ENCODE data around the gene AGO3.

Gene AGO3

DNA sequence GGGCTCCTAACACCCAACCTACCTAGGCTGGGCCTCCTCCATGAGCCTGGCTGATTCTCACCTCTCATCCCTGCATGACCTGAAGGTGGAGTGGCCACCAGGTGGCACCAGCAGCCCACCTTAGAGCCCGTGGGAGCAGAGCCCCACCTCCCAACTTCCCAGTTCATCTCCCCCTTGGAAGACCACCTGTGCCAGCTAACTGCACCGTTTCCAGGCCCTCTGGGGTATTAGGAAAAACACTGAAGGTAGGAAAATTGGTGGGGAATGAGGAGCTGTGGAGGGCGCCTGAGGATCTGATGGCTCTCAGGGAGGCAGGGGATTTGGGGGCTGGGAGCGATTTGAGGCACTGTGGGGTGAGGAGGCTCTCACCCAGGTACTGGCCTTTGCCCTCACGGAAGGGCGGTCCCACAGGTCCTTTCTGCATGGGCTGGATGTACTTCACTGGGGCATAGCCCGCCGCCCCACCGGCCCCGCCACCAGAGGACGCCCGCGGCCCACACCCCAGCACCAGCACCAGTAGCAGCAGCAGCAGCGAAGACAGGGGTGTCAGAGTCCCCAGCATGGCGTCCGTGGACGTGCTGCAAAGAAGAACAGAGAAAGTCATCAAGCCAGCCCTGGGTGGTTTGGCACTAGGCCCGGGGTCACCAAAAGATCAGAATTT is 168.9 kb downstream of the AGO3 start:
- peak overlapping the region in 4 of 11 experiments; percentile 23 to 61 (median 40); a peak in 3 of 22 replicates for H3K9ac ChIP-seq
- peaks cover 2 to 23% (median 5%) of the 10 kb centered on the region in 11 experiments; a peak in 18 of 22 replicates for H4K20me1 ChIP-seq
- peaks cover 4 to 21% (median 13%) of the 10 kb centered on the region in 11 experiments; a peak in 18 of 22 replicates for H3K36me3 ChIP-seq
- no peak for TF ChIP-seq Cebpa-rat (IDR thresholded peaks at IDR 0.05)
- H3K4me3 ChIP-seq: no peak overlapping the region
- no peaks in the 10 kb centered on the region for H3K9me3 ChIP-seq (replicated peaks in 1 of 11)
- H3K27me3 ChIP-seq: no peaks in the 10 kb centered on the region
- H3K4me1 ChIP-seq: peaks cover 25 to 43% (median 33%) of the 10 kb centered on the region in 10 experiments
- peak overlapping the region in 2 of 11 experiments; percentile 27 to 39; a peak in 1 of 22 replicates for H3K4me2 ChIP-seq
- H3K27ac ChIP-seq: peak overlapping the region in 2 of 11 experiments; percentile 65 to 81; a peak in 3 of 22 replicates

DNA sequence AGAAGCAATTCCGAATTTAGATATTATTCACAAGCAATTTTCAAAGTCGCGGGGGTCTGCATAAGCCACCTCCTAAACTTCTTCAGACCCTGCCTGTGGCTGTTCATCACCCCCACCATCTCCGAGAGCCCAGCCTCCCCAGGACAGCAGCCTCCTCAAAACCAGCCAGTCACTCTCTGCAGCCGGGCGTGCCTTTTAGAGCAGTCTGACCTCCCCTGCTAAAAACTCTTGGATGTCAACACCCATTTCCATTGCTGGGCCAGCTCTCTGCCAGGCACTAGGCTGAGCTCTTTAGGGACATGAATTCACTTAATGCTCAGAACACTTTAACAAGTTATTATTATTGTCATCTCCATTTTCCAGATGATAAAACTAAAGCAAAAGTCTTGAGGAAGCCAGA is 169.5 kb downstream of the AGO3 start:
- Histone ChIP-seq H3K4me2 (no peak overlapping the region), H3K27ac (no peak overlapping the region), H3K27me3 (no peaks in the 10 kb centered on the region), H3K4me1 (peaks cover 19 to 38% (median 28%) of the 10 kb centered on the region in 10 experiments), H3K36me3 (peaks cover 0 to 15% (median 9%) of the 10 kb centered on the region in 11 experiments; a peak in 10 of 22 replicates), H4K20me1 (peaks cover 0 to 19% (median 0%) of the 10 kb centered on the region in 11 experiments; a peak in 10 of 22 replicates), H3K4me3 (no peak overlapping the region), H3K9me3 (replicated peaks in 1 of 11) (no peaks in the 10 kb centered on the region), H3K9ac (no peak overlapping the region; a peak in 1 of 22 replicates)
- no peak for TF ChIP-seq Cebpa-rat (IDR thresholded peaks at IDR 0.05)

GRCh38 chr1:36101546-36101945 is 170.6 kb downstream of the AGO3 start:
- no peak overlapping the region for H3K9ac ChIP-seq
- TF ChIP-seq Cebpa-rat (IDR thresholded peaks at IDR 0.05): no peak
- H3K9me3 ChIP-seq (replicated peaks in 1 of 11): no peaks in the 10 kb centered on the region
- no peak overlapping the region for H3K4me3 ChIP-seq
- H4K20me1 ChIP-seq: peaks cover 0 to 7% (median 0%) of the 10 kb centered on the region in 11 experiments; a peak in 7 of 22 replicates
- H3K27me3 ChIP-seq: no peaks in the 10 kb centered on the region
- no peak overlapping the region for H3K27ac ChIP-seq
- peaks cover 0 to 8% (median 0%) of the 10 kb centered on the region in 11 experiments; a peak in 1 of 22 replicates for H3K36me3 ChIP-seq
- no peak overlapping the region for H3K4me2 ChIP-seq
- H3K4me1 ChIP-seq: peaks cover 8 to 32% (median 18%) of the 10 kb centered on the region in 10 experiments

GRCh38 chr1:36106269-36106668 is 175.4 kb downstream of the AGO3 start:
- H3K4me3 ChIP-seq: no peak overlapping the region
- no peak overlapping the region for H3K9ac ChIP-seq
- no peaks in the 10 kb centered on the region for H3K9me3 ChIP-seq (replicated peaks in 1 of 11)
- H3K36me3 ChIP-seq: no peaks in the 10 kb centered on the region
- peak overlapping the region in 6 of 11 experiments; percentile 2 to 32 (median 22); a peak in 5 of 22 replicates for H3K4me2 ChIP-seq
- no peak for TF ChIP-seq Cebpa-rat (IDR thresholded peaks at IDR 0.05)
- no peak overlapping the region for H3K27ac ChIP-seq
- no peaks in the 10 kb centered on the region for H3K27me3 ChIP-seq
- no peaks in the 10 kb centered on the region for H4K20me1 ChIP-seq
- H3K4me1 ChIP-seq: peaks cover 0 to 40% (median 28%) of the 10 kb centered on the region in 10 experiments; a peak in 18 of 20 replicates

DNA sequence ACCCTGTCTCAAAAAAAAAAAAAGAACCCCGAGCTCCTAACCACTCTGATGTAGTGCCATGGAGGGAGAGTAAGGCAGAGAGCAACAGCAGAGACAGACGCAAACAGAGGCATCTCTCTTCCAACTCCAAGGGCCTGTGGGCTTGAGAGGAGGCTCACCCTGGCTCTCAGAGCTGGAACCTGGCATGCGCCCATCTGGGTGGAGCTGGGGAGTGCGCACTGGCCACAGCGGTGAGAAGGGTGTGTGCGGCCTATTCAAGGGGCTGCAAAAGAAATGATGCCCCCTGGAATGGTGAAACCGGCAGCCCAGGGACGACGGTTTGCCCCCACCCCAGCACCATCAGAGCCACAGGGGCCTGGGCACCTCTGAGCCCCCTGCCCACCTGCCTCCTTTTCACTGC is 176.5 kb downstream of the AGO3 start:
- no peaks in the 10 kb centered on the region for H4K20me1 ChIP-seq
- no peaks in the 10 kb centered on the region for H3K27me3 ChIP-seq
- H3K36me3 ChIP-seq: no peaks in the 10 kb centered on the region
- peaks cover 0 to 40% (median 28%) of the 10 kb centered on the region in 10 experiments; a peak in 18 of 20 replicates for H3K4me1 ChIP-seq
- H3K9ac ChIP-seq: no peak overlapping the region
- no peaks in the 10 kb centered on the region for H3K9me3 ChIP-seq (replicated peaks in 1 of 11)
- no peak for TF ChIP-seq Cebpa-rat (IDR thresholded peaks at IDR 0.05)
- no peak overlapping the region for H3K4me3 ChIP-seq
- peak overlapping the region in 6 of 11 experiments; percentile 10 to 76 (median 64); a peak in 10 of 22 replicates for H3K4me2 ChIP-seq
- no peak overlapping the region for H3K27ac ChIP-seq

DNA sequence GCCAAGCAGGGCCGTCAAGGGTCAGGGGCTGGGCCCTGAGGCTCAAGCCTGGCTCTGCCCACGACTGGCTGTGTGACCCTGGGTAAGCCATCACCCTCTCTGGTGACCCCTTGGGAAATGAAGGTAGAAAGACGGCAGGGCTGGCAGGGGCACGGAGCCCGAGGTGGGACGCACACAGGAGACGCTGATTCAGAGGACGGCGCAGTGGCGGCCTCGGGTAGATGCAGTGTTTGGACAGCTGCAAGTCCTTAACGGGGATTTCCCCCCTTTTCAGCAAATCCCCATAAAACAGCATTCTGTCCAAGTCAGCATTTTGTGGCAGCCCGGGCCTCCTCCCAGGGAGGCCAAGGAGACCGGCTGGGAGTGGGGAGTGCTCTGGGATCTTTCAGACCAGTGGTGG is 177.4 kb downstream of the AGO3 start:
- Histone ChIP-seq H3K36me3 (no peaks in the 10 kb centered on the region), H3K4me2 (peak overlapping the region in 9 of 11 experiments; percentile 44 to 76 (median 62); a peak in 15 of 22 replicates), H3K27me3 (no peaks in the 10 kb centered on the region), H3K4me3 (no peak overlapping the region), H4K20me1 (no peaks in the 10 kb centered on the region), H3K4me1 (peaks cover 0 to 40% (median 28%) of the 10 kb centered on the region in 10 experiments; a peak in 18 of 20 replicates), H3K9me3 (replicated peaks in 1 of 11) (no peaks in the 10 kb centered on the region), H3K27ac (no peak overlapping the region; a peak in 1 of 22 replicates), H3K9ac (peak overlapping the region in 1 of 11 experiments; percentile 13; a peak in 1 of 22 replicates)
- TF ChIP-seq Cebpa-rat (IDR thresholded peaks at IDR 0.05): no peak

DNA sequence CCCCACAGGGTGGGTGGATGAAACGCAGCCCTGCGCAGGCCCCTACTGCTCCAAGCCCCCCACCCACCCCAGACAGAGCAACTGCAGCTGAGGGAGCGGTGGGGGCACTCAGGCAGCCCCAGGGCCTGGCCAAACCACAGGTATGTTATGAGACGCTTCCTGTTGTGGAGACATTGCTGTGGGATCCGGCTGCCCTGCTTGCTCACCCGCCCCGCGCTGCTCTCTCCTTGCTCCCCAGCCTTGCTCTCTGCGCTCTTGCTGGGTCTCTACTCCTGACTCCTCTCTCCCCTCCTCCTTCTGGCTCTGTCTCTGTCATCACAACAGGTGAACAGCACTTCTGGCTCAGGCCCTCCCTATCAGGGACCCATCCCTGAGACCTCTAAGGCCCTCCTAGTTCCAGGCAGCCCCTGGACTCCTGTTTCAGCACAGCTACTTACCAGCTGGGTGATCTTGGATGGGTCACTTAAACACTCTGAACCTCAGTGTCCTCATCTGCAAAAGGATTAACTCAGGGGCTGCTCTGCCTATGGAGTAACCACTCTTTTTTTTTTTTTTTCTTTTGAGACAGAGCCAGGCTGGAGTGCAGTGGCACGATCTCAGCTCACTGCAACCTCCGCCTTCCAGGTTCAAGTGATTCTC is 178.3 kb downstream of the AGO3 start:
- H3K36me3 ChIP-seq: no peaks in the 10 kb centered on the region
- peaks cover 0 to 44% (median 31%) of the 10 kb centered on the region in 10 experiments; a peak in 18 of 20 replicates for H3K4me1 ChIP-seq
- peak overlapping the region in 3 of 11 experiments; percentile 9 to 40 (median 35); a peak in 4 of 22 replicates for H3K27ac ChIP-seq
- H3K4me2 ChIP-seq: peak overlapping the region; percentile 13 to 76 (median 62); a peak in 19 of 22 replicates
- TF ChIP-seq Cebpa-rat (IDR thresholded peaks at IDR 0.05): no peak
- H3K27me3 ChIP-seq: no peaks in the 10 kb centered on the region
- peak overlapping the region in 5 of 11 experiments; percentile 19 to 48 (median 41); a peak in 5 of 22 replicates for H3K9ac ChIP-seq
- H3K9me3 ChIP-seq (replicated peaks in 1 of 11): no peaks in the 10 kb centered on the region
- H4K20me1 ChIP-seq: no peaks in the 10 kb centered on the region
- no peak overlapping the region for H3K4me3 ChIP-seq

- Histone ChIP-seq H4K20me1 (peaks cover 0 to 7% (median 0%) of the 10 kb centered on the region in 11 experiments; a peak in 1 of 22 replicates), H3K4me1 (peaks cover 4 to 49% (median 35%) of the 10 kb centered on the region in 10 experiments; a peak in 19 of 20 replicates), H3K9ac (no peak overlapping the region), H3K9me3 (replicated peaks in 1 of 11) (no peaks in the 10 kb centered on the region), H3K27ac (no peak overlapping the region), H3K4me3 (no peak overlapping the region), H3K4me2 (no peak overlapping the region), H3K36me3 (no peaks in the 10 kb centered on the region), H3K27me3 (no peaks in the 10 kb centered on the region)
- TF ChIP-seq Cebpa-rat (IDR thresholded peaks at IDR 0.05): no peak
Measured at GRCh38 chr1:36111151-36111550, 180.2 kb downstream of the AGO3 start.

DNA sequence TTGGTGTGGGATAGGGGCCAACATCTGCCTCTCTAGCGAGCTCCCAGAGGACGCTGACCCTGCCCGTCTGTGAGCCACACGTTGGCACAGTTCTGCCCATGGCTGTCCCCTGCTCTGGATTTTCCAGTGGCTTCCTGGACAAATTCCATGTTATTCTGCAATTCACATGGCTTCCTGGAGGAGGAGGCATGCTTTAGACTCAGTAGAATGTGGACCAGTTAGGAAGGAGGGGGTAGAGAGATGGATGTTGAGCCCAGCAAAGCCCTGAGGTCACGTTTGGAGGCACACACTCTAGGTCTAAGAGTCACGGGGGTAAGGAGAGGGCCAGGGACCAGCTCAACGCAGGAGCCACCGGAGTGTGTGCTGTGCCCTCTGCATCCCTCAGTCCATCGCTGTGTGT is 181.9 kb downstream of the AGO3 start:
- H3K4me1 ChIP-seq: peaks cover 7 to 34% (median 27%) of the 10 kb centered on the region in 10 experiments; a peak in 19 of 20 replicates
- no peaks in the 10 kb centered on the region for H3K9me3 ChIP-seq (replicated peaks in 1 of 11)
- no peak for TF ChIP-seq Cebpa-rat (IDR thresholded peaks at IDR 0.05)
- no peak overlapping the region for H3K27ac ChIP-seq
- H3K4me2 ChIP-seq: no peak overlapping the region
- no peaks in the 10 kb centered on the region for H3K27me3 ChIP-seq
- H3K4me3 ChIP-seq: no peak overlapping the region
- H4K20me1 ChIP-seq: peaks cover 0 to 7% (median 0%) of the 10 kb centered on the region in 11 experiments; a peak in 1 of 22 replicates
- H3K9ac ChIP-seq: no peak overlapping the region
- no peaks in the 10 kb centered on the region for H3K36me3 ChIP-seq

Data from BLaER1 treated with 17β-estradiol and CSF1 and Interleukin-3, amounts not matched to agents 10 nM and 100 nM (cell line).